ENCODE results near the gene GNL2. TPM values are rescaled to one million over a fixed set of nuclear protein-coding genes. Genes with fewer than 3 reads are reported as not detected.
"Not testable (repeated sequence)": the region's sequence is repeated elsewhere in the genome, so short reads cannot be mapped to it uniquely, and the experiment has no call there.

The GNL2 gene
- total RNA-seq, 1 donor from 2014 or later = 70.7 TPM

GRCh38 chr1:37559080-37559479, 36.7 kb downstream of the GNL2 start:
- no peak for DNase-seq

DNA sequence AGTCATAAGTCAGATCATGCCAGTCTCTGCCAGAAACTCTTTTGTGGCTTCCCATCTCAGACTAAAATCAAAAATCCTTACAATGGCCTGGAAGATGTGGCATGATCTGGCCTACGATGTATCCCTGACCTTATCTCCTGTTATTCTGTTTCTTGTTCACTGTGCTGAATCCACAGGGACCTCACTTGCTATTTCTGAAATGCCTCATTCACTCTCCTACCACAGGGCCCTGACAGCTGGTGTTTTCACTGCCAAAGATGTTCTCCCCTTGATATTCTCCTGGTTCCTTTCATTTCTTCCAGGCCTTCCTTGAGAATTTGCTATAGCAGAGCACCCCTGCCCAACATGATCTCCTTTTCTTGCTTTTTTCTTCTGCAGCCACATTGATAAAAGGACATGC, 37.3 kb downstream of the GNL2 start:
- DNase-seq = no peak

DNA sequence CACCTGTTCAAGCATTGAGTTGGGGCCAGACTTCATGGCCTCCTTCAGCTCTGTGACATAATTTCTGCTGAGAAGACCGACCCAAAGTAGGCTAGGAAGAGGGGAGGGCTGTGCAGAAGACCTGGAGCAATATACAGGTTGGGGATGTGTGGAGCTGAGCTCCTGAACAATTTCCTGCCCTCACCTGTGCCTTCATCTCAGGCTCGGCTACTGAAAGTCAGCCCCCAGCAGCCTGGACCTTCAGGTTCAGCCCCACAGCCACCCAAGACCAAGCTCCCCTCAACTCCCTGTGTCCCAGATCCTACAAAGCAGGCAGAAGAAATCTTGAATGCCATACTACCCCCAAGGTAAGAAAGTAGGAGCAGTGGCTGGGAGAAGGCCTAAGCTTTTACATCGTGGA, 38.3 kb downstream of the GNL2 start:
- no peak for DNase-seq

DNA sequence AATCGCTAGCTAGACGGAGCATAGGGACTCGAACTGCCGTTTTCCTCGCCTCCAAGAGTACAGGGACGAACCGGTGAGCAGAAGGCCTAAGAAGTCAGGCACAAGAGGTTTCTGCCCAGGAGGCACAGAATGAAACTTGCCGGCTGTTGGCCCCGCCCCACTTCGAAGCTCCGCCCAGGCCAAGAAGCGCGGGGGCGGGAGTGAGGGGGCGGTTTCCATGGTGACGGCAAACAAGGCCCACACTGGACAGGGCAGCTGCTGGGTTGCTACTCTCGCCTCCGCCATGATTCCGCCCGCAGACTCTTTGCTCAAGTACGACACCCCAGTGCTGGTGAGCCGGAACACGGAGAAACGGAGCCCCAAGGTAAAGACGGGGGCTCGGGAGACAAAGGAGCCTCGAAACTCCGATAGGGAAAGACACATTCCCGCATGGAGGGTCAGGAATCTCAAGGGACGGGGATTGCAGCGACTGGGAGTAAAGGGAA, 39.0 kb downstream of the GNL2 start, which contains the start of gene DNALI1:
Gene DNALI1, plus strand, starts transcription at position 229 of the 485 bp plus-strand sequence. Its CDS starts 55 bp downstream, at position 284.
- DNase-seq = peak; percentile 39

DNA sequence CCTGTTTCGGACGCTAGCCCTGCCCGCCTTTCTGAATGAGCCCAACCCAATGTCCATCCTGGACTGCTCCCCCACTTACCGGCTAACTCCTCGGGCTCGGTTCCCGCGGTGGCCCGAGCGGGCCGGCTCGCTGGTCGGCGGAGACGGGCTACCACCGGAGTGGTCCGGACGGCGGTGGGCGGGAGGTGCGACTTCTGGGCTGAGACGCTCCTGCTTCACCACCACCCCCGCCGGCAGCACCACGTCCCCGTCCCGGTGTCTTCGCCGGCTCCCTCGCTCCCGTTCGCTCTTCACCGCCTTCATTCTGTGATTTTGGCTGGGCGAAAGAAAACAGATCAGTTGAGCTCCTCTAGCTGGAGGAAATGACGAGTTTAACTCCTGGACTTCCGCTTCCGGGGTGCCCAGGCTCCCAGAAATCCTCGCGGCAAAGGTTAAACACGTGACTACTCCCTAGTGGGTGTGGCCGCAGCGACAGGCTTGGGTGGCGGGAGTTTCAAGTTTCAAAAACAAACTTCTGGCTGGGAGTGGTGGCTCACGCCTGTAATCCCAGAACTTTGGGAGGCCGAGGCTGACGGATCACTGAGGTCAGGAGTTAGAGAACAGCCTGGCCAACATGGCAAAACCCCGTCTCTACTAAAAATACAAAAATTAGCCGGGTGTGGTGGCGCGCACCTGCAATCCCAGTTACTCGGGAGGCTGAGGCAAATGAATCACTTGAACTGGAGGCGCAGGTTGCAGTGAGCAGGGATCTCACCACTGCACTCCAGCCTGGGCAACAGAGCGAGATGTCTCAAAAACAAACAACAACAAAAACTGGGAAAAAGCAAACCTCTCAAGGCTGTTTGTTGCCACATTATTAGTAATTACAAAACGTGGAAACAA, 41.6 kb downstream of the GNL2 start, which contains the start of gene SNIP1:
Gene SNIP1, minus strand, starts transcription at position 367 of the 882 bp plus-strand sequence. Its CDS starts 64 bp downstream, at position 303.
- peak; percentile 92 for DNase-seq

DNA sequence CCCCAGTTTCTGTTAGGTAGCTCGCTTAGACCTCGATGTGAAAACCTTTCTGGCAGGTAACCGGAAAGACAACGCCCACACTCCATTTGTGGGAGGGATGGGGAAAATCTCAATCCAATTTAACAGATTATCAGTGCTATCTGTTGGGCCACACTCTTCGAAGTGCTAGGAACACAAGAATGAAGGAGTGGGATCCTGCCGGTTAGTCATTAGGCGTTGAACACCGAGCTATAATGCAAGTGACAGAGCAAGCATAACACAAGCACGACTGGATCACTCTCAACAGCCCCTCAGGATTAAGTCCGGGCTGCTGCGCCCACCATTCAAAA, 42.2 kb downstream of the GNL2 start:
- DNase-seq = no peak

DNA sequence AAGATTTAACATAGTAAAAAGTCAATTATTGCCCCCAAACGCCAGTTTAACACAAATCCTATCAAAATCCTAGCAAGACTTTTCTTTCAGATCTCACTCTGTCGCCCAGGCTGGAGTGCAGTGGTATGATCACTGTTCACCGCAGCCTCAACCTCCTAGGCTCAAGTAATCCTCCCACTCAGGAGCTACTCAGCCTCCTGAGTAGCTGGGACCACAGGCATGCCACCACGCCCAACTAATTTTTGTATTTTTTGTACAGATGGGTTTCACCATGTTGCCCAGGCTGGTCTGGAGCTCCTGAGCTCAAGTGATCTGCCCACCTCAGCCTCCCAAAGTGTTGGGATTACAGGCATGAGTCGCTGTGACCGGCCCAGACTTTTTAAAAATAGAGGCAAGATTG, 46.4 kb downstream of the GNL2 start:
- no peak for DNase-seq

DNA sequence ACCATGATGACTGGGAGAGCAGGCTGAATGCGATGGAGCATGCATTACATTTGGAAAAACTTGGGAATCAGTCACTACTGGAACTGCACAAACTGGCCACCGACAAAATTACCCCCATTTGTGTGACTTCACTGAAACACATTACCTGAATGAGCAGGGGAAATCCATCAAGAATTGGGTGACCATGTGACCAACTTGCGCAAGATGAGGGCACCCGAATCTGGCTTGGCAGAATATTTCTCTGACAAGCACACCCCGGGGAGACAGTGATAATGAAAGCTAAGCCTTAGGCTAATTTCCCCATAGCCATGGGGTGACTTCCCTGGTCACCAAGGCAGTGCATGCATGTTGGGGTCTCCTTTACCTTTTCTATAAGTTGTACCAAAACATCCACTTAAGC, 50.7 kb downstream of the GNL2 start:
- DNase-seq = no peak

DNA sequence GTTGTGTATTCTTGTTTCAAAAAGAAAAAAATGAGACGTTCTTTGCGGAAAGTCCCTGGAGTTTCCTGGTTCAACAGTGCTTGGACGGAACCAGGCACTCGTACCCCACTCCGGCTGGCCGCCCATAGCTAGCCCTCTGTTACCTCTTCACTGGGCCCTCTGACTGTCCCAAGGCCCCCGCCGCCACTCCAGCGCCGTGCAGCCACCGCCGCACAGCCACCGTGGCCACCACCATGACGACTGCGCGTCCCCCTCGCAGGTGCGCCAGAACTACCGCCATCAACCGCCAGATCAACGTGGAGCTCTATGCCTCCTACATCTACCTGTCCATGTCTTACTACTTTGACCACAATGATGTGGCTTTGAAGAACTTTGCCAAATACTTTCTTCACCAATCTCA, 51.2 kb downstream of the GNL2 start:
- DNase-seq = no peak

- DNase-seq = no peak
These were observed 55.5 kb downstream of the GNL2 start for GRCh38 chr1:37540036-37540785.

GRCh38 chr1:37539154-37539553, 56.6 kb downstream of the GNL2 start:
- DNase-seq = not testable (repeated sequence)

DNA sequence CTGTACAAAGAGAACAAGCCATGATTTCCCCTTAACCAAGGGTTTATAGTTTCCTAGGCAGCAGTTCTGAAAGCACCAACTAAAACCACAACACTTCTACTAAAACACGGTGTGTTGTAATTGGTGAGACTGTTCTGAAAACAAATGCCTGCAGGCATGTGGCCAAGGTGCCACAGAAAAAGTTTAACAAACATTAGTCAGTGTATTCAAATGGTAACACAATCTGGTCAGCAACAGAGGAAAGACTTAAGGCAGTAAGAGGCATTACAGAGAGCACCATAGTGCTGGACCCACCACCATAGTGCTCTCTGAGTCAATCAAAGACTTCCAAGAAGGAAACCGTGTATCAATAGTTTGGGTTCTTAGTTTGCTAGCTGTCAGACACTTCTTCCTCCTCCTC, 58.4 kb downstream of the GNL2 start:
- DNase-seq = no peak

- DNase-seq = no peak
These were observed 62.2 kb downstream of the GNL2 start for GRCh38 chr1:37533317-37534093.

GRCh38 chr1:37532418-37533156, 63.1 kb downstream of the GNL2 start:
- not testable (repeated sequence) for DNase-seq

DNA sequence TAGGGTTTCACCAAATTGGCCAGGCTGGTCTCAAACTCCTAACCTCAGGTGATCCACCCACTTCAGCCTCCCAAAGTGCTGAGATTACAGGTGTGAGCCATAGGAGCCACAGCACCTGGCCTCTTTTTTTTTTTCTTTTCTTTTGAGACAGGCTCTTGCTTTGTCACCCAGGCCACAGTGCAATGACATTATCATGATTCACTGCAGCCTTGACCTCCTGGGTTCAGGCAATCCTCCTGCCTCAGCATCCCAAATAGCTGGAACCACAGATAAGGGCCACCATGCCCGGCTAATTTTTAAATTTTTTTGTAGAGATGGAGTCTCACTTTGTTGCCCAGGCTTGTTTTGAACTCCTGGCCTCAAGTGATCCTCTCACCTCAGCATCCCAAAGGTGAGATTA, 65.8 kb downstream of the GNL2 start:
- DNase-seq = not testable (repeated sequence)

DNA sequence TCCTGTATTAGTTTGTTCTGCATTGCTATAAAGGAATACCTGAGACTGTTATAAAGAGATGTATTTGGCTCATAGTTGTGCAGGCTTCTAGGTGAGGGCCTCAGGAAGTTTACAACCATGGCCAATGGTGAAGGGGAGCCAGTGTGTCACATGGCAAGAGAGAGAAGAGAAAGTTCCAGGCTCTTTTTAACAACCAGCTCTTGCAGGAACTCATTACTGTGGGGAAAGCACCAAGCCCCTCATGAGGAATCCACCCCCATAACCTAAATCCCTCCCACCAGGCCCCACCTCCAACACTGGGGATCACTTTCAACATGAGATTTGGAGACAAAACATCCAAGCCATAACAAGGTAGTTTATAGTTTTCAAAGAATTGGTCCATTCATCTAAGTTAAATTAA, 76.1 kb downstream of the GNL2 start:
- DNase-seq = no peak

- DNase-seq = not testable (repeated sequence)
These were observed 76.8 kb downstream of the GNL2 start for GRCh38 chr1:37518929-37519328.

DNA sequence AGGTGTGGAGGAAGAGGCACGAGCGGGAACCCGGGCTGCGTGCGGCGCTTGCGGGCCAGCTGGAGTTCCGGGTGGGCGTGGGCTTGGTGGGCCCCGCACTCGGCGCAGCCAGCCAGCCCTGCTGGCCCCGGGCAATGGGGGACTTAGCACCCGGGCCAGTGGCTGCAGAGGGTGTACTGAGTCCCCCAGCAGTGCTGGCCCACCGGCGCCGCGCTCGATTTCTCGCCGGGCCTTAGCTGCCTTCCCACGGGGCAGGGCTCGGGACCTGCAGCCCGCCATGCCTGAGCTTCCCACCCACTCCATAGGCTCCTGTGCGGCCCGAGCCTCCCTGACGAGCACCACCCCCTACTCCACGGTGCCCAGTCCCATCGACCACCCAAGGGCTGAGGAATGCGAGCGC, 77.5 kb downstream of the GNL2 start:
- DNase-seq = not testable (repeated sequence)

GRCh38 chr1:37517569-37517968, 78.2 kb downstream of the GNL2 start:
- no peak for DNase-seq
